CD4-positive, alpha-beta T cell treated with Interleukin-1 beta for 1 hour (primary cell): ENCODE data around the gene CBX2.

ENCODE experiments used
- DNase-seq, 2 donors: peaks; one replicate each; pipeline ENCODE4 v3.0.0-alpha.2; 2020 to 2022

CBX2 gene

DNA sequence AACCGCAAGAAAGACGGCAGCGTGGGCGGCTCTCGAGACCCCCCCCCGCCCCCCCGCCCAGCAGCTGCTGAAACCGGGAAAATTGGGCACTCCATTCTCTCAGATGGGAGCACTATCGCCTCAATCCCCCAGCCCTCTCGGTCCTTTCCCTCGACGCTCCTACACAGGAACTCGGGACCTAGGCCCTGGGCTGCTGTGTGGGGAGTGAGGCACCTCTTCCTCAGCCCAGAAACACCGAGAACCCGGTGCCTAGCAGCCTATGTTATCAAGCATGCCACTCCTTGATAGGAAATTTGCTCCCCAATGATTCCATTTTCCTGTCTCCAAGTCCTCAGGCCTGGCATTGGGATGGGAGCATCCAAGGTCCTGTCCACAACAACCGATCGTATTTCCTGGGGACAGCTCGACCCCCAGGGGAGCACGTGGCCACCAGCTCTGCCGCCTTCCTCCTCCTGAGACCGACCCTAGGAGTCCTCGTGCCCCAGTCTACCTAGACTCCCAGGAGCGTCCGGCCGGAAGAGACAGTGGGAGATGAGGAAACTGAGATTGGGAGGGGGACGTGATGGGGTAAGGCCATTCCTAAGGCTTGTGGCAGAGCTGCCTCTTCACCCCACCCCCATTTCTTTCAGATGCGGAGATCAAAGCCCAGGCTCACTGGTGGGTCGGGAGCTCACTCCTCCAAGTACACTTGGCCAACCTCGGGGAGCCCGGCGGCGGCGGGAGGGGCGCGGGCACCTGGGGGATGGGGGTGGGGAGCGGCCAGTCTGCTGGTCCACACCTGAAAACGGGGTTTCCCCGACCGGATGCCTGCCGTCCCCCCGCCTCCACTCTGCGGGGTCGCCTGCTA lies 36.4 kb downstream of the CBX2 start:
- no peak for DNase-seq

- DNase-seq: no peak
These were observed 37.3 kb downstream of the CBX2 start for GRCh38 chr17:79814974-79815835.

DNA sequence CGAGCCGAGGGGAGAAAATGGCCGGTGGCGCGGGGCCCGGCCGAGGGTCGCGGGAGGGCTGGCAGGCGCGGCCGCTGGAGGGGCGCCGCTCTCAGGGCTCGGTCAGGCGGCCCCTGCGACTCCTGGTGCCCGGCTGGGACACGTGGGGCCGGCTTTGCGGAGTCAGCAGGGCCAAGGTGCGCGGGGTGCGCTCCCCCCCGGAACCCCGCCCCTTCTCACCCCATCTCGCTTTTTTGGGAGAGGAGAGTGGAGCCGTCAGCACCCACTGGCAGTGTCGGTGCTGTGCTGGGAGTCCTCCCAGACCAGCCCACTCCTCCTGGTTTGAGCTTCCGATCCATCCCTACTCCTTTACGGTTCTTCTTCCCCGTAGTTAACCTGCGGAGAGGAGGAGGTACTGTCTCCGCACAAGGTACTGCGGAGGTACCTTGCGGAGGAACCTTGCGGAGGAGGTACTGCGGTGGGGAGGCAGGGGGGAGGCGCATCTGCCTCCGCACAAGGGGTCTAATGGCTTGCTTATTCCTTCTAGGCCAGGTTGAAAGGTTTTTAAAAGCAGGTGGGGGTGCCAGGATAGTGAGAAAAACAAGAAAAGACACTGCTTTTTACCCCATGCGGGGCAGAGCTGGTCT lies 38.0 kb downstream of the CBX2 start:
- DNase-seq: no peak

GRCh38 chr17:79818026-79818758 lies 40.2 kb downstream of the CBX2 start:
- no peak for DNase-seq

DNA sequence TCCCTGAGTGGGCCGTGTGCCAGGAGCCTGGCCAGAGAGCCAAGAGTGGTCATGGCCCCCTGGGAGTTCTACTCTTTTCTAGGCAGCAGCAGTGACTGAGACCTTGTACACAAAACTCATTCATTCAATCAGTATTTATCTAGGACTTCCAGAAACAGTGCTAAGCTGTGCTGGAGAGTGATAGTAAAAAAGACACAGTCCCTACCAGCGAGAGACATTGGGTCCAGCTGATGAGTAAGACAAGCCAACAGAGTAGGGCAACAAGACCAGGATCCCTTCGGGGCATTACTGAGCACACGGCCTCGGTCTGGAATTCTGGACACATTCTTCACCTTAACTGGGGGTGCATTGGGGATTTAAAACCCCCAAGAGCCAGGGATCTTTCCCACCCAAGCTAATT lies 41.1 kb downstream of the CBX2 start:
- no peak for DNase-seq

- no peak for DNase-seq
These were observed 41.8 kb downstream of the CBX2 start for GRCh38 chr17:79819534-79820276.

DNA sequence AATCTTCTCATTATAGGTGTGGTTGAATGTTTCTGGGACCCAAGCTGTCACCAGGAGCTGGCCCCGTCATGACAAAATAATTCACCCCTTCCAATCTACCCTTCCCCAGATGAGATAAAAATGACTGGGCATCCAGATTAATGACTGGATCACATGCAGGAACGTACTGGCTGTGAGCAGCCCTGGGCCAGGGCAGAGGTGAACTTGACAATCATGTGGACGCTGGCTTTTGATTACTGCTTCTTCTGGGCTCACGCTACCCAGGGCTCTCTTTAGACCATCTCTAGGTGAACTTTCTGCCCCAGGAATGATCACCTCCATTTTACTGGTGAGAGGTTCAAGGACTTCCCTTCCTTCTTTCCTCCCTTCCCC lies 43.0 kb downstream of the CBX2 start:
- no peak for DNase-seq

DNA sequence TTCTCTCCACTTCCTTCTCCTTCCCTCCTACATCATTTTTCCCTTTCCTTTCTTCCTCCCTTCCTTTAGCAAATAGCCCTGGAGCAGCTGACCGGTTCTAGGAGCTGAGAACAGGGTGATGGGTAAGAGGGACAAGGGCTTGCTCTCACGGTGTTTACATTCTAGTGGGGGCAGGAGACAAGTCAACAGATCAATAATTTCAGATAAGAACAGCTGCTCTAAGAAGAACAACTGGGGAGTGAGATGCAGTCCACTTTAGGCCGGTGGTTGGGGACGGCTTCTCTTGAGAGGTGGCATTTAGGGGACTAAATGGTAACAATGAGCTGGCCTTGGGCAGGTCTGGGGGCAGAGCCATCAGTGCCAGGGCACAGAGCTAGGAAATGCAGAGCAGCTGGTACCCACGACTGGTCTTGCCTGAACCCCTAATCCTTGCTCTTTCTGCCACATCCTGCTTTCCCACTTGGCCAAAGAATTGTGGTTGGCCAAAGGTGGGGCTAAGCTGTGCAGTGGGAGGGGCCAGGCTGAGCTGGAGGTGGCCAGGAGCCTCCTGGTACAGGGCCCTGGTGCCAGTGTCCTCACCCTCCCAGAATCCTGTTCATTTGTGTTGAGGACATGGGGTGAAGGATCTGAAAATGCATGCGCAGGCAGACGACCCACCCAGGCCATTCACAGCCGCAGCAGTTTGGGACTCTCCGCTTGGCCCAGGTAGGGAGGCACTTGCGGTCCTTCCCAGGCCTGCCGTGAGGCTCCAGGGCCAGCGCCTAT lies 43.6 kb downstream of the CBX2 start:
- no peak for DNase-seq

GRCh38 chr17:79822583-79823124 lies 44.7 kb downstream of the CBX2 start:
- DNase-seq: no peak

DNA sequence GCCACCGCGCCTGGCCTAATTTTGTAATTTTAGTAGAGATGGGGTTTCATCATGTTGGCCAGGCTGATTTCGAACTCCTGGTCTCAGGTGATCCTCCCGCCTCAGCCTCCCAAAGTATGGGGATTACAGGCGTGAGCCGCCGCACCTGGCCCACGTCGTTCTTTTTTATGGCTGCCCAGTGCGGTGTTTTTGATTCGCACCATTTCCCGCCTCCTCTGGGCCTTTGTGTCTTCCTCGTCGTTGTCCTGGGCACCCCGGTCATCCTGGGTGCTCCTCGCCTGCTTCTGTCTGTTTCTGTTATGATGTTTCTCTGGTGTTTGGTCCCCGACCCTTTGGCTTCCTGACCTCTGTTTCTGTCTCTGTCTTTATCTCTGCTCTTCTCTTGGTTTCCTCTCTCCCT lies 46.3 kb downstream of the CBX2 start:
- DNase-seq: no peak

GRCh38 chr17:79824893-79825579 lies 47.1 kb downstream of the CBX2 start:
- DNase-seq: no peak

GRCh38 chr17:79825580-79825921 lies 47.6 kb downstream of the CBX2 start:
- DNase-seq: no peak

GRCh38 chr17:79826204-79826680 lies 48.3 kb downstream of the CBX2 start:
- peak in 1 of 2 donors; percentile 46 for DNase-seq

DNA sequence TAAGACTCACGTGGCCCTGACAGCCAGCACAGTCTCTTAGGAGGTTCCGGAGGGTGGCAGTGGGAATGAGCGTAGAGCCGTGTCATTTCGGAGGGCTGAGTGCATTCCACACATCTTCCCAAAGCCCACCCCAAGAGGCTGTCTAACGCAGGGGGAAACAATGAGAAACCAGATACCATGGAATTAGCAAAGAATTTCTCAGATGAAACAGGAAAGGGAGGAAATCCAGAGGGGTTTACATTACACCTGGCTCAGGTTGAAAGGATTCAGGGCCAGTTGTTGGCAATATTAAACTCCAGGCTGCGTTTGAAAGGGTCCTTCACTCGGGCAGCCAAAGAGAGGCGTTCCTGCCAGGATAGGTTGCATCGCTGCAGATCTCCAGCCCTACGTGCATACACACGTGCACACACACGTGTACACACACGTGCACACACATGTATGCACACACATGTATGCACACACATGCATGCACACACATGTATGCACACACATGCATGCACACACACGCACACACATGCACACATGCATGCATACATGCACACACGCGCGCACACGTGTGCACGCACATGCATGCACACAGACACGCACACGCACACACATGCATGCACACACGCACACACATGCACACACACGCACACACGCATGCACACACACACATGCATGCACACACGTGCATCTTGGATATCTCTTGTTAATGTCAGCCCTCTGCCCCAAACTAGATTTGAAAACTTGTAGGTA lies 49.1 kb downstream of the CBX2 start:
- DNase-seq: no peak

GRCh38 chr17:79829004-79829403 lies 51.1 kb downstream of the CBX2 start:
- no peak for DNase-seq

- DNase-seq: no peak
These were observed 51.5 kb downstream of the CBX2 start for GRCh38 chr17:79829457-79829856.

DNA sequence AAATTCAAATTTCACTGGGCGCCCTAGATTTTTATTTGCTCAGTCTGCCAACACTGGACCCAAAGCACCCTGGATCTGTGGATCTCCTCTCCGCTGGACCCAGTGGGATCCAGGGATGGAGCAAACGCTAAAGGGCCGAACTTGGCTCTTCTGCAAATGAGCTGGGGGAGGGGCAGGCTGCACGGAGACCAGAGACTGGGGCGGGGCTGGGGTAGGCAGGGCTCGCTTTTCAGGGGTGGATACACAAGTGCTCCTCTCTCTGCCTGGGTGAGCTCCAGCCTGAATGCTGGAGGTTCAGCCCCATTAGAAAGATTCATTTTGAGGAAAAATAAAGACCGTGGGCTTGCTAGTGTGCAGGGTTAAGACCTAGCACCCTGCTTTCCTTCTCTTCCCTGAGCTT lies 52.4 kb downstream of the CBX2 start:
- DNase-seq: no peak

- no peak for DNase-seq
These were observed 52.9 kb downstream of the CBX2 start for GRCh38 chr17:79830763-79831264.
